Measurements from ENCODE around the gene TMED8.
"Not testable (repeated sequence)": the region's sequence is repeated elsewhere in the genome, so short reads cannot be mapped to it uniquely, and the experiment has no call there.

Gene TMED8

DNA sequence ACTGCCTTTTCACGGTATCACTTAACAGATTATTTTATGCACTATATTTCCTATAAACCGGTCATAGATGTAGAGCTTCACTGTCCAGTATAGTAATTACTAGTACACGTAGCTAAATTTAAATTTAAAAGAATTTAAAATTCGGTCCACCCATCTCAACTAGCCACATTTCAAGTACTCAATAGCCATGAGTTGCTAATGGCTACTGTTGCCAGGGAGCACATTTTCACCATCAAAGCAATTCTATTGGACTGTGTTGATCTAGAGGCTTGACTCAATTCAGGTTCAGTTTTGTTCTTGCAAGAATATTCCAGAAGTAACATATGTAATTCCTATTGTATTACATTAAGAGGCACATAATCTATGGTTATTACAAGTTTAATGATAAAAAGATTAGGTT, 20.0 kb downstream of the TMED8 start:
- no peak for DNase-seq

DNA sequence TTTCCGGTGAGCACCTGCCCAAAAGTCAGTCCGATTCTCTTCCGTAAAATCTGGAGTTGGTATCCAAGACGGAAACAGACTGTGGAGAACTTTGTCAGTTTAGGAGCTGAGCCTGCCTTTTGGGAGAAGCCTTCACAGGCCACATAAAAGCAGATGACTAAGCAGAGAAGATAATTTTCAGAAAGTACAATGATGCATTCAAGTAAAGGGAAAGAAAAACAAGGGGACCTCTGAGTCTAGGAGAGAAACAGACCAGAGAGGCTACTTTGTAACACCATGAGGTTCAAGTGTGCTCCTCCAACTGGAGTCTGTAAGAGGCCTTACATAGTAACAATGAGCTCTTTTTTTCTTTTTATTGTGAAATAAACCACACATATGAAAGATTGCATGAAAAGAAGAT, 21.1 kb downstream of the TMED8 start:
- DNase-seq = no peak

DNA sequence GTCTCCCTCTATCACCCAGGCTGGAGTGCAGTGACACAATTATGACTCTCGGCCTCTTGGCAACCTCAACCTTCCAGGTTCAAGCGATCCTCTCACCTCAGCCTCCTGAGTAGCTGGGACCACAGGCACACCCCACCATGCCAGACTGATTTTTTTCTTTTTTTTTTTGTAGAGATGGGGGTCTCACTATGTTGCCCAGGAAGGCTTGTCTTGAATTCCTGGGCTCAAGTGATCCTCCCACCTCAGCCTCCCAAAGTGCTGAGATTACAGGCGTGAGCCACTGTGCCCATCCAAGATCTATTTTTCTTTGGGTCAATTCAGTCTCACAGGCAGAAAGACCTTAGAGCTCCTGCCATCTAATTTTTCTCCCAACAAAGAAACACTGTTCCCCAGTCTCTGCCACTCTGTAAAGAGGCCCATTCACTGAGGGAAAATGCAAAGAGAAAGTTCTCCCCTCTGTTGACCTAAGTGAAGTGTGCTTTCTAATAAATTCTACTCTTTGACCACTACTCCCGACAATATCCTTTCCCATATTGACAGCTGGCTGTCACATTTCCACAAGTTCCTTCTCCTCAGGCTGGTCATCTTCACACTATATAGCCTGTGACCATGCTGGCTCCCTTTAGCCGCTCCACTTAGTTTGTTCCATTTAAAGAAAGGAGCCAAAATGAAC, 23.3 kb downstream of the TMED8 start:
- DNase-seq = no peak

DNA sequence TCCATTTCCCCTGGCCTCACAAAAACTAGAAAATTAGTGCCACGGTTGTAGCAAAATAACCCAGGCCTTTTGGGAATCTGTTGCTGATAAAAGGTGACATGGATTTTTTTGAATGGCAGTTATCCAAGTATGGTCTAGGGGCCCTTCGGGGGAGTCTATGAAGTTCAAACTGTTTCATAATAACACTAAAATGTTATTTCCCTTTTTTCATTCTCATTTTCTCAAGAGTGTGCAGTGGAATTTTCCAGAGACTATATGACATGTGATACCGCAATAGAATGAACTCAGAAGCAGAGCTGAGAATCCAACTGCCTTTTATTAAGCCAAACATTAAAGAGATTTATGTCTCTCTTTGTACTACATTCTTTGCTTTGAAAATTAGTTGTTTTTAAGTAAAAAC, 29.1 kb downstream of the TMED8 start:
- no peak for DNase-seq

DNA sequence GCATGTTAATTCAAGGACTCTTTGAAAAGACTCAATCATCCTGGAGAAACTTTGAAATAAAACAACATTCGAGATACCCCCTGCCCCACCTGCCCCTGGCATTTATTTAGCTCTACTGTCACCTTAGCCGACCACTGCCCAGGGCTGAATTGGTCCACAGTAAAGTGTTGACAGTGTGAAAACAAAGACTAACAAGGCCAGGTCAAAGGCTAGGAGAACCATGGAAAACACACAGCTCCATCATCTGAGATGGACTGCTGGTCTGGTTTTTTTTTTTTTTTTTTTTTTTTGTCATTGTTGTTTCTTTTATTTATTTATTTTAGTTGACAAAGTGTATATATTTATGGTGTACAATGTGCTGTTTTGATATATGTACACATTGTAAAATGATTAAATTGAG, 30.4 kb downstream of the TMED8 start:
- no peak for DNase-seq

DNA sequence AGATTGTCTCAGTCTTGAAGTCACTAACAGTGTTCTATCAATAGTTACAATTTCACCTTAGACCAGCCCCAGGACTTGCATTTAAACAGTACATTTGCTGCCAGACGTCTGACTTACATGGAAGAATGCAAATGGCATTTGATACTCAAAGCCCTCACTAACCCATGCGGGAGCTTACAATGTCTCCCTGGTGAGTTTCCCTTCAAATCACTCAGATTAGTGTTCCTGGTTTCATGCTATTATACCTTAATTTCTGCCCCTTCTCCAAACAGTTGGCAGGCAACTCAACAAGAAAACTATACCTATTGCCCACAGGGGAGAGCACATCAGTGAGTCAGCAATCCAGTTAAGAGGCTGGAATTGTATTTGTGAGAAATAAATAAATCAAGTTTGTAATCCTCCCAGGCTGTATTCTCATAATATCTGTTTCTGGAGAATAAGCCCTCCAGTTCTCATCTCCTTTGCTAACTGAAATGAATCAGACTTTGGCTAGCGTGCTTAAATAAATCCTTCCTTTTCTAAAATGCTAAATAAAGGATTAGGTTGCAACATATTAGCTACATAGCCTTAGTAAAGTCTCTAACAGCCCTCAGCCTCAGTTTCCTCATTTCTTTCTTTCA, 32.4 kb downstream of the TMED8 start:
- DNase-seq = no peak

DNA sequence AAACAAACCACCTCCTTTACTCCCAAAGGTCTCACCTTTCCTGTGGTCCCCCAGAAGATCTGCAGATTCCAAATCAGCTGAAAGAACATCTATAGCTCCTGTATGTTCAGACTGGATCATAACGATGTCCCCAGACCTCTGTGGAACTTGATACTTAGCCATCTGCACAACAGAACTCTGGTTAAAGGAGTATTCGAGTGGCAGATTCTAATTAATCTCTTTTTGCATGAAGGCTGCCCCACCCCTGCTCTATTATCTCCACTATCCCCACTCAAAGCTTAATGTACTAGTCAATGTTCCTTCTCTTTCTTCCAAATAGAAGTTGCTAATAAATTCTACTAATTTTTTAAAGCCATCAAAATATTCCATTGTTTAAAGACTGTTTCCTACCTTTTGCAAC, 33.2 kb downstream of the TMED8 start:
- no peak for DNase-seq

DNA sequence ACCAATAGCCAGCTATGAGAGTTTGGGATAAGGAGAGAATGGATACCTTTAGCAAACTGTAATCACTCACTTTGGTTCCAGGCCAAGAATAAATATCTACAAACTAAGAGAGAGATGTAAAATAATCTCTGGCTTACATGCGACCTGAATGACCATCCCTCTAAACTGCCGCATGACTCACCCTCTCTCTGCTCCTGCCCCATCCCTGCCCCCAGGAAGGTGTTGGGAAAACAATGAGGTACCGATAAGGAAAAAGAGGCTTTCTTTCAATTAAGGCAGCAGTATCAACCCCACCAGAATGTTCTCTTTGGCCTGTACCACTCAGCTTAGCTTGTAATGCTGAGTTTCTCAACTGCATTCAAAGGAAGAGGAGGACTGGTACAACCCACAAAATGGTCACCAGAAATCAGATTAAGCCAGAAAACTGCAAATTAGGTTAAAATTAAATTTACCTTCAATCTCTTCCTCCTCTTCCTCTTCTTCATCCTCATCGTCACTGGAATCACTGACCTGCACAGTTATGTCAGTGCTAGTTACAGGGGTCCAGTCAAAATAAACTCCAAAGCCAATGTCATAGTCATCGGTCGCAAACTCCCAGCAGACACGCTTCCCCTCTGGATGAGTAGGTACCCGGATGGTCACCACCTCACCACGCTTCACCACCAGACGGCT, 34.0 kb downstream of the TMED8 start:
- no peak for DNase-seq

DNA sequence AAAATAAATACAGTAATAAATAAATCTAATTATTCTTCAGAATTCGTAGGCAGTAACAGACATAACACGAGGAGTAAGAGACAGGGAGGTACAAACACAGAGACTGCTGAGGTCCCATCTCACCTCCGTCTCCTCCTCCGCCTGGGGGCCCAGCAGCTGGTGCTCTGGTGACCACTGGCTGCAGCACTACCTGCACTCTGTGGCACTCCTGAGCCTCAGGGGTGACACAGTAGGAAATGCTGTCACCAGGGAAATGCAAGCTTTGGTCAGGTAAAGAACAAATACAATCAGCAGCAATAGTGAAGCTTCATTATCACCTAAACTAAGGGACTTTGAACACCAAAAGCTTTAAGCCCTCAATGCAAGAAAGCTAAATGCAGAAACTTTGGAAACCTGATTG, 36.5 kb downstream of the TMED8 start:
- DNase-seq = no peak

DNA sequence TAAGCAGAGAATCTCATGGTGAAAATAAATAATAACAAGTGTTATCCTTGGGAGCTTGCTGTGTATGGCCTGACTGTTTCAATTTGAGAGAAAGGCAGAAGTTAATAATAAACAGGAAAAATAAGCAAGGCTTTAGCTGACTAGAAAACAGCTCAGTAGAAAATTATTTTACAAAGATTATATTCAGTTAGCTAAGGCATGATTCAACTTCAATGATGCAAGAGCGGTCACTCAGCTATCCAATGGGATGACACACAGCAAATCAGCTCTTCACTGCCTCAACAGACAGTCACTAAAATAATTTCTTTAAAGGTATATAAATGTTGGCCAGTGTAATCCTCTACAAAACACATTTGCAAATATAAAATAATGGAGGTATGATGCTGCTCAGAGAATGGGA, 37.5 kb downstream of the TMED8 start:
- no peak for DNase-seq

DNA sequence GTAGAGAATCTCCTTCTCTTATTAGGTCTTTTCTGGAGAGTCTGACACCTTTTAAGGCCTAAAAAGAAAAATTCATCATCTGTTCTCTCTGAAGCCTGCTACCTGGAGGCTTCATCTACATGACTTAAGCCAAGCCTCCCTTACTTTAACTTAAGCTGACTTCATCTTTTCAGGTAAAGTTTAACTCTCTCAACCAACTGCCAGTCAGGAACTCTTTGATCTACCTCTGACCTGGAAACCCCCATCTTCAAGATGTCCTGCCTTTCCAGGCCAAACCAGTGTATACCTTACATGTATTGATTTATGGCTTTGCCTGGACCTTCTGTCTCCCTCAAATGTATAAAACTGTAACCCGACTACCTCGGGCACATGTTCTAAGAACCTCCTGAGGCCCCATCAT, 38.6 kb downstream of the TMED8 start:
- DNase-seq = no peak

DNA sequence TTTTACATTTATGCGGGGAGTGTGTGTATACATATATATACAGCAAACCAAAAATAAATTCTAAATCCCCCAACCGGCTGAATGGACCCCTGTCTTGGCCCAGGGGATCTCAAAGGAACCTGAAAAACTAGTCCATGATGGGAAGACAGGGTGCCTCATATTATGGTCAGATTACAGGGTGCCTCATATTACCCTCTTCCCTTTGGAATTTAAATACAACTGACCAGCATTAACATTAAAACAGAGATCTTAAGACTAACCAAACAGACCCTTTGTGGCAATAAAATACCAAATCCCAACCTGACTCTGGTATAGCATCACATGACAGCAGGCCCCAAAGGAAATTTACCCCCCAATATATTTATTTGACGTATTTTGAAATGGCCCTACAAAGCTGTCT, 39.0 kb downstream of the TMED8 start:
- DNase-seq = no peak

DNA sequence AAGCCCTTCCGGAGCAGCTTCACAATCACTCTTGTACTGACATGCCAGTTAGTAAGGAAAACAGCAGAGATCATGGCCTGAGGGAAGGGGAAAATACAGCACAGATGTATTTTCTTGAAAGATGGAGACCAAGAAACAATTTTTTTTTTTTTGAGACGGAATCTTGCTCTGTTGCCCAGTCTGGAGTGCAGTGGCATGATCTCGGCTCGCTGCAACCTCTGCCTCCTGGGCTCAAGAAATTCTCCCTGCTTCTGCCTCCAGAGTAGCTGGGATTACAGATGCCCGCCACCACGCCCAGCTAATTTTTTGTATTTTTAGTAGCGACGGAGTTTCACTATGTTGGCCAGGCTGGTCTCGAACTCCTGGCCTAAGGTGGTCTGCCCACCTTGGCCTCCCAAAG, 39.6 kb downstream of the TMED8 start:
- DNase-seq = not testable (repeated sequence)

DNA sequence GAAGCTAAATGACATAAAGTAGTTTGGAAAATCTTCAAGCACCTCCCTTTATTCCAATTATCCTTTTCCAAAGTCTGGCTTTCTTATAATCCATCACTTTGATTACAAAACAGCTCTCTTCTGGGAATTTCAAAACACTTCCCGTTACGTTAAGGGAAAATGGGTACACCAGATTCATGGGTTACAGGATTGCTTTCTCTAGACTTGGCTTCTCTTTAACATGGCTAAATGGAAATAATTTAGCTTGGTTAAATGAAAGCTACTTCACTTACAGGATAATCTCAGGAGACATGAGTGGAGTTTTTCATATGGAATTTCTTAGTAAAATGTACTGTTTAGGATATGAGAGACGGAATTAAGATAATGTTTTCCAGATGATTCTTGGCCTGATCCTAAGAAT, 41.3 kb downstream of the TMED8 start:
- DNase-seq = no peak

DNA sequence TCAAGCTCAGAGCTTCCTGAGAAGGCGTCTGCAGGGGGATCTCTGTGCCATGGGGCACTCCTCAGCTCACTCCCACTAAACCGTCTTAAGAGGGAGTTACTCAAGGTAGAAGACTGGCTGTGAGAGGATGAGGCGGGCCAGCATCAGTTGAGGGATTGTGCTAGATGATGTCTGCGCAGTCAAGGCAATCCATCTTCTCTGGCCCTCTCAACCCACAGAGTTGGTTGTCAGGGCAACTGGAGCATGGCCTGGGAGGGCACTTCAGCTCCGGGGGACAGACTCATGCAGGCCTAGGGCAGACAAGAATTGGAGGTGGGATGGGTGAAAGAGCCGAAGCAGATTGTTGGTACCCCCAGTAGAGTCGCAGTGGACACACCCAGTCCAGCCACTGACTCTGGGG, 47.0 kb downstream of the TMED8 start:
- no peak for DNase-seq

DNA sequence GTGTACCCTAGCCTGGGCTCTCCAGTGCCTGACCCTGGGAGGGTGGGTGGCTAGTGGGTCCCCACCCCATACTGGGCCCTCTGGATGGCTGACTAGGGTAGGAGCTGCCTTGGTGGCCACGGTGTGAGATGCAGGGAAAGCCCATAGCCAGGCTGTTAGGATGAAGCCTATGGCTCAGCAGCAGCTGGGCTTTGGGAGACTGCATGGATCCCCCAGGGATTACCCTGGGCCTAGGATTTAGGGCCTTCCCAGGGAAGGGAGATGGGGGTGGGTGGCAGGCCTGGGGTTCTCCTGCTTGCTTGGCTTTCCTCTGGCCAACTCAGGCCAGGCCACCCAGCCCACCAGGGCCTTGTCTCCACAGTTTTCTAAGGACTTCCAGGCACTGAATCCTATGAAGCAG, 49.8 kb downstream of the TMED8 start:
- DNase-seq = no peak

DNA sequence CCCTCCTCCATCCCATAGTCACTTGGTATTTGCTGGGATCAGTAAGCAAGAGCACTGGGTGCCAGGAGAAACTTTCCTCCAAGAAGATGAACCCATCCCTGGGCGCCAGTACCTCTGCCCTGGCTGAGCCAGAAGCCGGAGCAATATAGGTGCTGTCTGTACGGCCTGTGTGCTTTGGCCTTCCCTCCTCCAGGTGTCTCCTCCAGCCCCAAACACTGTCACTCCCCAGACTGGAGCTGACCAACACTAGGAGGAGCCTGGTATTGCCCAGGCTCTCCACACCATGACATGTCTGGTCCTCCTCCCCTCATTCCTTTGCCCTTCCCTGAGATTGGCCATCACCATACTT, 51.2 kb downstream of the TMED8 start:
- DNase-seq = no peak

DNA sequence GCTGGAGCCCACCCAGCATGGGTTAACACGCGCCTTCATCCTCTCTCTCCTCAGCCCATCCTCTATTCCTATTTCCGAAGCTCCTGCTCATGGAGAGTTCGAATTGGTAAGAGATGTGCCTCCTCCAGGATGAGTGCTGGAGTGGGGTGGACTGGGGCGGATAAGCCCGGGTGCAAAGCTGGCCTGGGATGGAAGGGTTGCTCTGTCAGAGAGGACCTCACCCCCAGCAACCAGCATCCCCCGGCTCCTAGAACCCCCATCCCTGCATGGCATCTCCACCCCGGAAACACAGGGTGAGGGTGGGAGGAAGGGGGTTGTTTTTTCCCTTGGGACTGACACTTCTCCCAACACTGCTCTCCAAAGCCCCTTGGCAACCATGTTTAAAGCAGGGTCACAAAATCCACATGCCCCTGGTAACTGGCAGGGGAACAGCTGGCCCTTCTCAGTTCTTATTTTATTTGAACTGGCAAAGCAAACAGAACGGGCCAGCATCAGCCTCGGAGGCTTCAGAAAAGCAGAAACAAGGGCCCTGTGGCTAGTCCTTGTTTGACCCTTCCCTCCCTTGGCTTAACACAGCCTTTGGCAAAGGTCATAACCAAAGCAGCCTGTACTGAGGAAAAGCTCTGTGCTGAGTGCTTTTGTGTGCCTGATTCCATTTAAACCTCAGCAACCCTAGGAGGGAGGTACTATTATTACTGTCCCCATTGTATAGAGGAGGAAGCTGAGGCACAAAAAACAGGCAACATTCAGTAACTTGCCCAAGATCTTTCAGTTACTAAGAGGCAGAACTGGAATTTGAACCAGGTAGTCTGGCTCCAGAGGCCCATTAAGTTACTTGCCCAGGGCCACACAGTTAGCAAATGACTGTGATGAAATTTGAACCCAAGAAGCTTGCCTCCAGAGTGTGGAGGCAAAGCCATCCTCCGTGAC, 51.8 kb downstream of the TMED8 start:
- DNase-seq = no peak

DNA sequence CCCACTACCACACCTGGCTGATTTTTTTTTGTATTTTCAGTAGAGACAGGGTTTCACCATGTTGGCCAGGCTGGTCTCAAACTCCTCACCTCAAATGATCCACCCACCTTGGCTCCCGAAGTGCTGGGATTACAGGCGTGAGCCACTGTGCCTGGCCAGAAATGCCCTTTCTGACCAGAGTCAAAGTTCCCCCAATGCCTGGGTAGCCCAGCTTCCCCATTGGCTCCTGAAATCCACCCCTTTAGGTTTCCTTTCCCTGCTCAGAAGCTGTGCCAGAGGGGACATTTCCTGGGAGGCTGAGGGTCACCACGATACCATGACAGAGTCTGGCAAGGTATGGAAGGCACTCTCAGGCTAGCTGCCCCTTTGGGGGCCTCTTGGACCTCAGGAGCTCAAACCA, 52.6 kb downstream of the TMED8 start:
- no peak for DNase-seq

DNA sequence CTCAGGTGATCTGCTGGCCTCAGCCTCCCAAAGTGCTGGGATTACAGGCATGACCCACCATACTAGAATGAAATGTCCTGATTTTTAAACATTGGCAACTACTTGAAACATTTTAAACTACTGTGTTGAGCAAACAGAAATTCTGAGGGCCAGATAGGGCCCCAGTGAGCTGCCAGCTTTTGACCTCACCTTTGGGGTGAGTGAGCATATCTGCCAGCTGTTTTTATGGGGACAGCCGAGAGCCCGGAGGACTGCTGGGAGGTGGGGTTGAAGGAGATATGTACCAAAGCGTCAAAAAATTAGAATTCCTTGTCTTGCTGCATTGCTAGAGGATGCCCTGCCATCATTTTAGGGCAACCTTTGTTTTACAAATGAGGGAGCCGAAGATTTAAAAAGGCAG, 53.3 kb downstream of the TMED8 start:
- DNase-seq = no peak

DNA sequence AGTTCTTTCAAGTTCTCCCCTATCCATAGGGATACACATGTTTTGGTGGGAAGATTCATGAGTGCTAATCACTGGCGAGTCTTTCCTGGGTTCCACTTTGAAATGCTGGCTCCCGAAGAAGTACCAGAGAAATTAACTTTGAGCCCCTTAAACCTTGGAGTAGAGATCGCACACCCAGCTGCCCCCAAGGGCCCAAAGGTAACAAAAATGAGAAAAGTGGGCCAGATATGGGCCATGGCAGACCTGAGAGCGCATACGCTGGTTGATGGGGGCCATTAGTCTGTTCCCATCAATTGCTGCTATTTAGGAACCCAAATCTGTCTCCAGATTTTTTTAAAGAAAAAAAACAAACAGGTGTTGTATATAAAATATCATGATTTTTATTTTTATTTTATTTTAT, 53.9 kb downstream of the TMED8 start:
- no peak for DNase-seq

DNA sequence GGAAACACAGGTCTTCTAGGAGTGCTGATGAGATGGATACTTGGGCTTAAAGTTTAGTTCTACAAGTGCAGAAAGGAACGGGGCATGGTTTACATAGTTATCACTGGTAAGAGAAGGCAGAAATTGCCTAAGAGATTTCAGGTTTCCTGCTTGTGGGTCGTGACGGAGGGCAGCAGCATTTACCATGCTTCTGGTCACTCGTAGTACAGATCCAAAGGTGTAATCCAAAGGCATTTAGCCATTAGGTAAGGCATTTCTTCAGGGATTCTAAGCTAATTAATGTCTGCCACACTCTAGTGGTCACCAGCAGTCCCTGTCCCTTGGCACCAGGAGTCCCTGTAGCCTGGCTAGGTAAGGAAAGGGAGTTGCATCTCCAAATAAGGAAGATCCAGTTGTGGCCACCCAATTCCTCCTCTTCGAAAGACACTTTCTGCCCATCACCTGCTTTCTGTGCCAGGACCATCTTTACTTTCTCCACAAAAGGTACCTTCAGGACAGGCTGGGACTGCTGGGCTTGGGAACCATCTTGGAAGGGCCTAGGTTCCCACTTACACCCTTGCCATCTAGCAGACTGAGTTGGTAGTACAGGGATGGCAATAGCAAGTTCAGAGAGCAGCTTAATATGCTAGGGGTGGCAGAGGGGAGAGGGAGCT, 54.5 kb downstream of the TMED8 start:
- no peak for DNase-seq
